HL-60/S4 treated with retinoic acid at 250 ng/mL for 4 days and 3 days (cell line): ENCODE measurements around the gene ANKRD65.
"Not testable (repeated sequence)": the region's sequence is repeated elsewhere in the genome, so short reads cannot be mapped to it uniquely, and the experiment has no call there.

Experiments used
- in situ Hi-C: fragments of 300-500 bp; cut with MboI; formaldehyde crosslinking; loops from 2 replicates; pipeline ENCODE4 v1.7.0; 2022; ENCODE audit warnings: low sequenced_read_pairs

The ANKRD65 gene

DNA sequence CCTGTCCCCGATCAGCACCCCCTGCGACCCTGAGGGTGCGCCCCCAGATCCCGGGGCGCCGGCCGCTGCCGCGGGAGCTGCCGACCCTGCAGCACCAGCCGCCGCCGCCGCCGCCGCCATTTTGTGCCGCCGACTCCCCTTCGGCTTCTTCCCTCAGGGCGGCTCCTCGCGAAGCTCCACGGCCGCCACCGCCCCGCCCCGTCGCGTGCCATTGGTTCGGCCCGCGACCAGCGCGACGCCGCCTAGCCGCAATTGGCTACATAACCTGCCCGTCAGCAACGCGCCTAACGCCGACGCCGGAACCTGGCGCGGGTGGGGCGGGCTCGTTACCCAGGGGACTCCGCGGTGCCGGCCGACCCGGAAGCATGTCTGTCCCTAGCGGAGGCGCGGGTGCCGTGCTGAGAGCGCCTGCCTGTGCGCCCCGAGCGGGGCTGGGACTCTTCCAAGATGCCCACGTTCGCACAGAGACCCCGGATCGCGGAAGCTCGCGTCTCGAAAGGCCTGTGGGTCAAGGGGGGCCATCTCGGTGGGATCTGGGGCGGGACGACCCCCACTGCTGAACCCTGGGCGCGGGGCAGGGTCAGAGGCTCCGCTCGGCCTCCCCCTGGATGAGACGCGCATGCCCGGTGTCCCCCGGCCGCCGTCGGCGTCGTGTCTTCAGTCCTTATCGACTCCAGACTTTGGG is 21.7 kb downstream of the ANKRD65 start, which contains the start of gene CCNL2:
TSS of gene CCNL2 (minus strand) at position 149 of the 685 bp plus-strand sequence. CDS start at position 120, 29 bp downstream.
- in situ Hi-C loops = no loop called here

DNA sequence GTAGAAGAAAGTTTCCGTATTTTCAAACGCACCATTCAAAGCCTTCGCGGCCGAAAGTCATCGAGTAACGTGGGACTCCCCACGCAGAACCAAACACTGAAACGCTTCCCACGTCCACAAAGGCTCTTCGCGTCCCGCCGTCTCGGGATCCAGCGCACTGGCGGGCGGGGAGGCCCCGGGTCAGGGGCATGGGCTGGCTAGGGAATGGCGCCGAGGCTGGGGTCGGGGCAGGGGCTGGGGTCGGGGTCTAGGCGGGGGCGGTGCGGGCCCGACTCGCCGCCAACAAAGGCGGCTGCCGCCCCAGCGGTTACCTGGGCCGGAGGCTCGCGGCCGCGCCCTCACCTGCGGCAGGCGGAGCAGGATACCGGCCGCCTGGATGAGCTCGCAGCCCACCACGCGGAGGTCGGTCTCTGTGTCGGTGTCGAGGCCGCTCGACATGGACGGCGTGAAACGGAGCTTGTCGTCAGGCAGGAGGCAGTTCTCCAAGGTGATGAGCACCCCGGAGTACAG is 22.3 kb downstream of the ANKRD65 start:
- in situ Hi-C loops = no loop called here

DNA sequence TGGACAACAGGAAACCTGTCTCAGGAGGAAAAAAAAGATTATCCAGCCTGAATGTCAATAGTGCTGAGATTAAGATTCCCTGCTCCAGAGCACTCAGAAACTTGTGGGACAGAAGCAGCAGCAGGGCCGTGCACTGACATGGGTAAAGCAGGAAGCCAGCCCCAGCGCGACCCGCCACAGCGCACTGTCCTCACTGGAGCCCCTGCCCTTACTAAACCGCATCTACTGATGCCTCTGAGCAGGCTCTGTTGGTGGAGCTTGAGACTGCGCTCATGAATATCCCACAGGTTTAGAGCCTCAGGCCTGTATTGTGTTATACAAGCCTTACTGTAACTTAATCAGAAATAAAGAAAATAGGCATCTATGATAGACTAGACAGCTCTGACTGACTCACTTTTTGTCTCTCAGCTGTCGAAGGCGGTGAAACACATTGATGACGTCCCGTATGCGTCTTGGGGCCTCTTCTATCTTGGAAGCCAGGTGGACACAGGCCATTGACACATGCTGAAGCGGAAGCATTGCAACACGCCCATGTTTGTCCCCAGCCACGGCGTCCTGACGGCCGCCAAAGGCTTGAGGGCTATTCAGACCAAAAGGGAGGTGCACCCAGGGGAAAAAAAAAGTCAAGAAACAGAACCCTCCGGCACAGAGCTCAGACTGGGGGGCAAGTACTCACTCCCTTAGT is 23.1 kb downstream of the ANKRD65 start:
- in situ Hi-C loops = no loop called here

DNA sequence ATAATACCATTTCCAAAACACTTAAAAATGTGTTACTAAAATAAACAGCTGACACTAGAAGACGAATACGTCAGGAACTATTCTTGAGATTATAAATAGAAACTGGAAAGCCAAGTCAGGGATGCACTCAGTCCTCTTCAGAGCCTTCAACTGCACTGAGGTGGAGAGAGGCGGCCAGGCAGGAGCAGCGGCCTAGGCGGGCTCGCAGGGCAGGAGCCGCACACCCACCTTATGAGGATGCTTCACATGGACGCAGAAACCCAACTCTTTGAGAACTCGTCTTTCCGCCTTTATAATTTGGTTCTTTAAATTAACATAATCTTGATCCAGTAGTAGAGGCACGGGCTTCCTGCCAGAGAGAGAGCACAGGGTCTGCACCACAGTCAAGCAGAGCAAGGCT is 25.9 kb downstream of the ANKRD65 start:
- in situ Hi-C loops = no loop called here

DNA sequence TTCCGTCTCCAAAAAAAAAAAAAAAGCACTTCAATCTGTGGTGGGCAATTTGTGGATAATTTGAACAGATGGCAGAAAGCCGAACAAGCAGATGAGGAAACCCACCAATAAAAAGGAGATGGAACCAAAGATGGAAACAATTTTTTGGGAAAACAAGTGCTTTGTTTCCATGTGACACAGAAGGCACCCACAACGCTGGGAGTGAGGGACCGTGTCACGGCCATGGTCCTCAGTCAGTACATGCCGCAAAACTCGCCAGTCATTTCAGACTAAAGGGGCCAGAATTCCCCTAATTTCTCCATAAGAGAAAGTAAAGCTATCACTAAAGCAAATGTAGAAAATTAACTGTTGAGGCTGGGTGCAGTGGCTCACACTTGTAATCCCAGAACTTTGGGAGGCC is 27.0 kb downstream of the ANKRD65 start:
- in situ Hi-C loops = no loop called here

DNA sequence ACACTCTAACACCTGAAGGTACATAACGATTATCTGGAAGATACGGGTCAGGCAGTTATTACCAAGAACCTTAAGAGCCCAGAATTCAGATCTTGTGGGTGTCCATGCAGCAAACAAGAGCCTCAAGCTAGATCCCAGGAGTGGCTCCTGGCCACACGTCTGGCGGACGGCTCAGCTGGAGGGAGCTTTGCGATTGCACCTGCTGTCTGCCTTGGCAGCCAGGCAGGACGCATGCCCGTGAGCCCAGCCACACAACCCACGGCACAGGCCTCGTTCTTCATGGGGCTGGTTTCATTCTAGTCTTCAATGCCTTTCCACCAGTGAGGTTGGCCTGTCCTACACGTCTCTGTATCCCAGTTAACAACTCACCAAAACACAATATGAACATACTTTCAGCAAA is 27.6 kb downstream of the ANKRD65 start:
- in situ Hi-C loops = no loop called here

DNA sequence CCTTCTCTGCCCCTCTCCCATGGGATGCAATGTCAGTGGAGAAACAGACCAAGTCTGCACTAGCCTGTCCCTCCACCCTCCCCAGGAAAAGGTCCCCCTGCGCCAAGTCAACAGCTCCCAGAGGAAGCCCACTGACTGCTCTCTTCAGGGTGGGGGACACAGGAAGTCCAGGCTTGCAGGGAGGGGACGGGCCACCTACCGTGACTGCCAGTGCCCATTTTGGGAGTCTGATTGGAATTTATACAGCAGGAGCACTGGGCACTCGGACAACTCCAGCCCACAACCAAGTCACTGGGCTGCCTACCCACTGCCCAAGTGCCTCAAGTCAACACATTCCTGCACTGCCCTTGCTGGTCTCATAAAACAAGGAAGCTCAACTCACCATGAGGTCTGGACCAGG is 28.1 kb downstream of the ANKRD65 start:
- in situ Hi-C loops = no loop called here

DNA sequence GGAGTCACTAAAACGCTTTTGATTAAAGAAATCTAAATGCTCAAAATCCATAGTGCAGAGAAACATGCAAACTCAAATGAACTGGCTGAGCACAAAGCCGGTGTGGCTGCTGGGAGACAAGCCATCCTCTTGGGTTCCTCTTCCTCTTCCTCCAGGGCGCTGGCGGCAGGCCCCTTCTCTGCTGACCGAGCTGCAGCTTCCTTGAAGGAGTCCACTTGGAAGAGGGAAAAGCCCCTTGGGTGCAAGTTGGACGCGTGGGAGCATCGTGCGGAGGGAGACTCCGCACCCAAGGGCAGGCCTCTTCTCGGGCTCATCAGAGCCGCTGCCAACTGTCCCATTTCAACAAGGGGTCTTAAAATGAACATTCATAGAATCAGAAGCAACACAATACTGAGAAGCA is 29.9 kb downstream of the ANKRD65 start:
- in situ Hi-C loops = no loop called here

DNA sequence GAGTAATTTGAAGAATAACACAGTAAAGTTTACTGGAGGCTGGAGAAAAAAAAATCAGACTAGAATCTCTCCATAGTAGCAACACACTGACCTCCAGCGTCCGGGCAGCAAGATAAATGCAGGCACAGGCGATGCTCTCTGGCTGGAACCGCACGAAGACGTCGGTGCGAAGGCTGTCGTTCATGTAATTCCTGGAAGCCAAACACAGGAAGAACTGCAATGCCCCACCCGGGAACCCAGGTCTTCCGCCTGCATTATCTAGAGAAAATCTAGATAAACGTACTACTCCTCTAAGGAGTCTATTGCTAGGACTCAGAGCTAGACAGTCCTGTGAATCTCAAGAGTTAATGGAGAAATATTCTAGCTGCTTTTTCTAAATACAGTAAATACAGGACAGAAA is 30.4 kb downstream of the ANKRD65 start:
- in situ Hi-C loops = no loop called here

DNA sequence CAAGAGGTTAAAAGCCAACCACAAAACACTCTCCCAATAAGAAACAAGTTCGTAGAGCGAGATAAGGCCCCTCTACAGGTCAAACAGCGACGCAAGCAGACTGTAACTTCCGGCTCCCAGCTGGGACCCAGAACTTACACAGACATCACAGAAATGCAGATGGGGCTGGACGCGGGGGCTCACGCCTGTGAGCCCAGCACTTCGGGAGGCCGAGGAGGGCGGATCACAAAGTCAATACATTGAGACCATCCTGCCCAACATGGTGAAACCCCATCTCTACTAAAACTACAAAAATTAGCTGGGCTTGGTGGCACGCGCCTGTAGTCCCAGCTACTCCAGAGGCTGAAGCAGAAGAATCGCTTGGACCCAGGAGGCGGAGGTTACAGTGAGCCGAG is 33.0 kb downstream of the ANKRD65 start:
- in situ Hi-C loops = no loop called here

DNA sequence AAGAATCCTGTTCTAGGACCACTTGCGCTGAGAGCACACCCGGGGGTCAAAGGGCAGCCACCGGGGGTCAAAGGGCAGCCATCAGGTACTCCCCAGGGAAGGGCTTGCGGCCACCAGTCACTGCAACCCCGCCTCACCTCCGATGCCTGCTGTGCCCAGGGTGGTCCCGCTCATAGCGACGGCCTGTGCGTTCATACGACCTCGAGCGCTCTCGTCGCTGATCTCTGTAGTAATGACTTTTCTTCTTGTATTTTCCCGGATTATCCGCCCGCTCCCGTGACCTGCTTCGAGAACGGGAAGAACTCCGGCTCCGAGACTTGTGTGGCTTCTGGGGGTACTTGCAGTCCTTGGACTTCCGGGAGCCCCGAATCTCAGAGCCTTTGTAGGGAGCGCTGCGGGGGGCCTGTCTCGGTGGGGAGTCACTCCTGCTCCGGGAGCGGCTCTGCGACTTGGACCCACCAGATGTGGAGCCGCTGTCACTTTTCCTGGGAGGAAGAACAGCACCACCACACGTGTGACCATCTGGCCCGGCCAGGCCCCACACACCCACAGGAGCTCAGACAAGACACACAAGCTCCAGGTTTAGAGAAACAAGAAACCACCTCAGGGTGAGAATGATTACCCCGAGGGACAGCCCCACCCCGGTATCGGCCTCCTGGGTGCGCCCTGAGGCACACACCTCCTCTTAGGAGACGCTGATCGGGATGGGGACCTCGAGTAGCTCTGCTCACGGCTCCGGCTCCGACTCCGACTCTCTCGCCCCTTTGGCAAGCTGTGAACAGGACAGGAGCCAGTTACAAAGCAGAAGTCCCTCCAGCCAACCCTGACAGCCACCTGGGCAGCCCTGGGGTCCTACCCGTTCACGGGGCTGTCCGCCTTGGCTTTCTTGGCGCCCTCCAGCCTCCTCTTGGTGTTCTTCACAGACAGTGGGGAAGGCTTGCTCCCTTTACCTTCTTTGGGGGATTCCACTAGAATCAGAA is 33.7 kb downstream of the ANKRD65 start:
- in situ Hi-C loops = no loop called here

DNA sequence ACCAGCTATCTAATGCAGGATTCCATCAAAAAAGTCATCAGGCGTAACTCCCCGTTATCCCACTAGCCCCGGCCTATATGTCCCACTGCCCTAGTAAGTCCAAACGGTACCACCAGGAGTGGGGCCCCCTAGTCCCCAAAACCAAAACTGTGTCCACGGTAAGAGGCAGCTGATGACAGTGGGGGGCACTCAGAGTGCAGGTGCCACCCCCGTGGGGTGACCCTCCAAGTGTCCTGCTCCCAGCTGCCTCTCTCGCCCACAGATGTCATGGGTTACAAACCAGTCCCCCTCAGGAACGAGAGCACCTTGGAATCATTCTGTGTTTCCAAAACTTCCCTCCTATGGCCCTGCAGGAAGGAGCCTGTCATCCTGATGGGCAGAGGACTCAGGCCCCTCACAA is 35.1 kb downstream of the ANKRD65 start:
- in situ Hi-C loops = no loop called here

DNA sequence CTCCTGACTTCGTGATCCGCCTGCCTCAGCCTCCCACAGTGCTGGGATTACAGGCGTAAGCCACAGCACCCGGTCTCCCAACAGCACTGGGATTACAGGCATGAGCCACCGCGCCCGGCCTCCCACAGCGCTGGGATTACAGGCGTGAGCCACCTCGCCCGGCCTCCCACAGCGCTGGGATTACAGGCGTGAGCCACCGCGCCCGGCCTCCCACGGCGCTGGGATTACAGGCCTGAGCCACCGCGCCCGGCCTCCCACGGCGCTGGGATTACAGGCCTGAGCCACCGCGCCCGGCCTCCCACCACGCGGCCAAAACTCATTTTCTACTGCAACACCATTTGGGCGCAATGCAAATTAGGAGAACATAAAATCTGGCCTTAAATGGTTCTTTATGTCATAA is 35.7 kb downstream of the ANKRD65 start:
- in situ Hi-C loops = not testable (repeated sequence)

DNA sequence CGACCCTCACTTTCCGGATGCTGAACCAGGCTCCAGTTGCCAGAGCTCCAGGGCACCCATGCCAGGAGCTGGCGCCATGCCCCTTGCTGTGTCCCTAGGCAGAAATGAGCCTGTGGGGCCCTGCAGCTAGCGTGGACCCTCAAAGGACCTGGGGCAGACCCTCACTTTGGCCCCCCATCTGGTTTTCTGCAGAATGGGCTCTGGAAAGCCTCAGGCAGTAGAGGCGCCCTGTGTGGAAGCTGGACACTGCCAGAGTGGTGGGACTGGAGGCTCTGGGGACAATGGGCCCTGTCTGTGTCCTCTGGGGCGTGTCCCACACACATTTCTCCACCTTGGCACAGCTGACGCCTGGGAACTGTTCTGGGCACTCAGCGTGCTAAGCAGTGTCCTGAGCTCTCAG is 39.8 kb downstream of the ANKRD65 start:
- in situ Hi-C loops = no loop called here

DNA sequence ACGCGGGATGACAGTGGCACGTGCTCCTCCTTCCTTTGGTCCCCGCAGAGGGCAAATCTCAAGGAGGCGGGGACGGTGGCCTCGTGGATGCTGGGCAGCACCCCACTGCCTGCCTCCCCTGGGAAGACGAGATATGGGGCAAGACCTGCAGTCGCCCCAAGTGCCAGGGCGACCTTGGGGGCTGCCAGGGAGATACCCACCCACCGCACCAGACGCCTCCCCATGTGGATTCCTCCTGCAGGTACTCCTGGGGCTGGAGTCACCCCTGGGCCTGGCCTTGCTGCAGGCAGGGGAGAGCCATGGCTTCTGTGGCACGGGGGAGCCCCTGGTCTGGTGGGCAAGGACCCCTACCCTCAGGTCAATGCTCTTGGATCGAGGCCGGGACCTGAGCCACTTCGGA is 40.2 kb downstream of the ANKRD65 start:
- in situ Hi-C loops = no loop called here

DNA sequence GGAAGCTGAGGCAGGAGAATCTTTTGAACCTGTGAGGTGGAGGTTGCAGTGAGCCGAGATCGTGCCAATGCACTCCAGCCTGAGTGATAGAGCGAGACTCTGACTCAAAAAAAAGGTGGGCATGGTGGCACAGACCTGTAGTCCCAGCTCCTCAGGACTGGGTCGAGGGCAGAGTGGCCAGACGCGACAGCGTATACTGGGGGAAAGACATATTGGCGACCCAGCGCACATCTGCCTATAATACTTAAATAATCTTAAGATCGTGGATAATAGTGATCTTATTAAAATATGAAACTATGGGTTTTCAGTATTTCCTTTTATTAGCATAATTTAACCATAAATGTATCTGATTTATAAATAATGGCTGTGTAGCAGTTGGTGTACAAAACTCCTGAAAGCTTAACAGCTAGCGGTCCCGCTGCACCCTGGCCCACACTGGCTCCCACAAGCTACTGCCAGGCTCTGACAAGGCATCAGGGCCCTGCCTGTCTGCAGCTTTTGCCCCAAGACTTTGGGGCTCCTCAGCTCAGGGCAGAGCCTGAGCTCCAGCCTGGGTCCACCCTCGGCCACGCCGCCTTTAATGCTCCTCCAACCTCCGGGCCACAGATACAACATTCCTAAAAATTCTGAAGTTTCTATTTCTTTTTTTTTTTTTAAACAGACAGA is 43.4 kb downstream of the ANKRD65 start:
- in situ Hi-C loops = no loop called here

DNA sequence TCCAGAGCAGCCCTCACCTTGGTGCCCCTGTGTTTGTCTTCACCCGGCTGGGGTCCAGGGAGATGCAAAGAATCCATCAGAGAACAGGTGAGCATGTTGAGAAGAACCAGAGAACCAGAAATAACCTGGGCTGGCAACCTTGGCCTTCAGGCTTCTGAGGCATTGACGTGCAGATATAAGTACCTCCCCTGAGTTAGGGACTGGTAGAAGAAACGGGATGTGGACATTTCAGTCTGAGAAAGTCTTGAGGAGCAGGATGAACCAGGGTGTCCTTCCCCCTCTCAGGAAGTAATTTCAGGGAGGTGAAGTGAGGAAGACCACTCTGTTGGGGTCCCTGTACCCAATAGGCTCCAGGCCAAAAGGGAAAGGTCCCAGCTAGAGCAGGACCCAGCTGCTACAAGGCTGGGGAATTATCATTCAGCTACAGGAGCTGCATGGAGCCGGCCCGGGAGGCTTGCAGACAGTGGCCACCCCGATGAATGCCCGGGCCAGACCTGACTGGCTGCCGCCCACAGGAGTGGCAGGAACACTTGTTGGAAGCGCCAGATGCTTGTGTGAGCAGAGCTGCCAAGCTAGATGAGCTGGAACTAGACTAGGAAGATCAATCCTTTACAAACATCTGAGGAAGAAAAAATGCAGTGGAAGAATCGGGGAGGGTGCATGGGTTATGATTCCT is 44.4 kb downstream of the ANKRD65 start:
- in situ Hi-C loops = no loop called here

DNA sequence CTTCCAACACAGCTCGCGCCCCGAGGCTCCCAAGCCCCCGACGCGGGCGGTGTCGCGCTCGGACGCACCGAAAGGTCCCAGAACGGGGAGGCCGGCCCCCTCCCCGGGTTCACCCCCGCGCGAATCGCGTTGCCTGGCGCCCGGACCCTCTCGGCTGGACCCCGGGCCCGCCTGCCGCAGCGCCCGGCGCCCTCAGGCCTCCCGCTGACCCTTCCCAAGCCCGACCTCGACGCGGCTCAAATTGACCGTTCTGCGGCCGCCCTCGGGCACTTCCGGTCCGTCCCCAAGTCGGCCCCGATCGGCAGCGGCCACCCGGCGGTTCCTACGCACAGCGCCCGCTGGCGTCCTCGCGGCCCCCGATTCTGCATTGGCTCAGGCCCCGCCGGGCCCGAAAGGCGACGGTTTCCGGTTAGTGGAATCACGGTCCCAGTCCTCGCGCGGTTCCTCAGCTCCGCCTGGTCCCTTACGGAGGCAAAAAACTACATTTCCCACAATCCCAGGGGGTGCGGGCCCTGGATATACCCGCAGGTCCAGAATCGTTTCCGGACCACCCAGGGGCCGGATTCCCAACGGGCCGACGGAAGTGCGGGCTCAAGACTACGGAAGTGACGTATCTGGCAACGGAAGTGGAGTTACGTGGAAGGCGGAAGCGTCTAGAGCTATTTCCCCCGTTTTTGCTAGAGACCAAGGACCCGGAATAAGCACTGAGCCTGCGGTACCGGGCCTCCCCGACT is 46.0 kb downstream of the ANKRD65 start, which contains the start of gene AURKAIP1:
TSS of gene AURKAIP1 (minus strand) at position 279 of the 734 bp plus-strand sequence. CDS start 451 bp downstream, outside the sequence.
- in situ Hi-C loops = no loop called here

DNA sequence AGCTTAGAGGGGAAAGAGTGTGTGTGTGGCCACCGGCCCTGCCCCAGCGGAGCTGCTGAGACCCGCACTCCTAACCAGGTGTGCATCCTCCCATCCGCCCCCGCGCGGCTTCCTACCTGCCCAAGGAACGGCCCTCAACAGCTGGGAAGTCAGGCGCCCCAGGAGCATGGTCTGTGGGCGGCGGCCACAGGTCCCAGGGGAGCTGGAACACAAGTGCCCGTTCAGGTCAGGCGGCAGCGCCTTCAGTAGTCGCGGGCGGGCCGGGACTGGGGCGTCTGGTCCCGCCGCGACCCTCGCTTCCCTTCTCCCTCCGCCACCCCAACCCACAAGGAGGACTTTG is 46.5 kb downstream of the ANKRD65 start:
- in situ Hi-C loops = no loop called here
